VCaP (cell line): ENCODE measurements around the gene TLE6.
"Not testable (repeated sequence)": the region's sequence is repeated elsewhere in the genome, so short reads cannot be mapped to it uniquely, and the experiment has no call there.

ENCODE experiments used
- H3K27ac ChIP-seq: fragments of 450-650 bp; 2 replicates; pipeline ENCODE4 v1.5.1; 2017
- TF ChIP-seq, protein P1 (sequence below): fragments of 450-650 bp; conservative IDR thresholded peaks from 2 replicates; pipeline ENCODE4 v1.5.1; 2017; ENCODE audit warnings: mild to moderate bottlenecking, moderate library complexity

Gene TLE6

DNA sequence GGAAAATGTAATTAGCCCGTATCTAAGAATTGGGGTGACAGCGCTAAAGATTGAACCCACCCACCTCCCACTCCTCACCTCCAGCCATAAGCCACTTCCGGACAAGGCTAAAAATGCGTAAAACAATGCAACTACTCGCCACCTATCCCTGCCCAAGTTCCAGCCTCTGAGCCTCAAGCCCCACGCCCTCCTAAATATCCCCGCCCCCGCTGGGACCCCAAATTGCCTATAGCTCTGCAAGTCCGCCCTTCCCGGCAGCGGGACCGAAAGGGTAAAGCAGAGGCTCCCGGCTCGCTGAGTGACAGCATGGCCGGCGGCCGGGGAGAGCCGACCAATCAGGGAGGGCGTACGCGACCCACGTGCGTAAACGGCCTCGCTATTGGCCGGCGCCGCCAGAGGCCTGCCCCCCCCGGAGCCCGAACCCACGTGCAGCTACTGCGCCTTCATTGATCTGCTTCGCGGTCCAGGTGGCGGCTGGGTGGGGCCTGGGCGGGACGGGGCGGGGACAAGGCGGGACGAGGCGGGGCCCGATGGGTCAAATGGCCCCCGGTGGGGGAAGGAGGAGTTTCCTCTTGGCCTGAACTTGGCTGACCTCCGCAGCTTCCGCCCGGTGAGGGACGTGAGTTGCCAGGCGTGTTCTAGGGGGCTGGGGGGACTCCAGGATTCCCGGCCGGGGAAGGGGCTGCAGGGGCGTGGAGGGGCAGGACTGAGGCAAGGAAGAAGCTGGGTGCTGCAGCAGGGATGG lies at the start of gene TLE6:
TLE6 (plus strand) TSS at position 564 of the 745 bp plus-strand sequence. CDS start 670 bp downstream, outside the sequence.
- peak within 1 kb of the TSS; percentile 32; the same call in 1 of the 2 replicates for H3K27ac ChIP-seq

DNA sequence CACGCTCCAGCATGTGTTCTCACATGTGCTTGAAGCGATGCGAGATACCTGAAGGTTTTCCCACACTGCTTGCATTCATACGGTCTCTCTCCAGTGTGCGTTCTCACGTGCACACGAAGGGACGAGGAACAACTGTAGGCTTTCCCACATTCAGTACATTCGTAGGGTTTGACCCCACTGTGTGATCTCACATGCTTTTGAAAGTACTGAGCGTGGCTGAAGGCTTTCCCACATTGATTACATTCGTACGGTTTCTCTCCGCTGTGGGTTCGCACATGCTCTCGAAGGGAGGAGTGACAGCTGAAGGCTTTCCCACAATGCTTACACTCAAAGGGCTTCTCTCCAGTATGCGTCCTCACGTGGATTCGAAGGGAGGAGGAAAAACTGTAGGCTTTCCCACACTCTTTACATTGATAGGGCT lies 43.9 kb upstream of the TLE6 start:
- H3K27ac ChIP-seq, result no peak overlapping the region
- TF ChIP-seq, protein P1, sequence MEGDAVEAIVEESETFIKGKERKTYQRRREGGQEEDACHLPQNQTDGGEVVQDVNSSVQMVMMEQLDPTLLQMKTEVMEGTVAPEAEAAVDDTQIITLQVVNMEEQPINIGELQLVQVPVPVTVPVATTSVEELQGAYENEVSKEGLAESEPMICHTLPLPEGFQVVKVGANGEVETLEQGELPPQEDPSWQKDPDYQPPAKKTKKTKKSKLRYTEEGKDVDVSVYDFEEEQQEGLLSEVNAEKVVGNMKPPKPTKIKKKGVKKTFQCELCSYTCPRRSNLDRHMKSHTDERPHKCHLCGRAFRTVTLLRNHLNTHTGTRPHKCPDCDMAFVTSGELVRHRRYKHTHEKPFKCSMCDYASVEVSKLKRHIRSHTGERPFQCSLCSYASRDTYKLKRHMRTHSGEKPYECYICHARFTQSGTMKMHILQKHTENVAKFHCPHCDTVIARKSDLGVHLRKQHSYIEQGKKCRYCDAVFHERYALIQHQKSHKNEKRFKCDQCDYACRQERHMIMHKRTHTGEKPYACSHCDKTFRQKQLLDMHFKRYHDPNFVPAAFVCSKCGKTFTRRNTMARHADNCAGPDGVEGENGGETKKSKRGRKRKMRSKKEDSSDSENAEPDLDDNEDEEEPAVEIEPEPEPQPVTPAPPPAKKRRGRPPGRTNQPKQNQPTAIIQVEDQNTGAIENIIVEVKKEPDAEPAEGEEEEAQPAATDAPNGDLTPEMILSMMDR, result no peak

More for the DNA sequence above, at the start of gene TLE6:
- TF ChIP-seq, protein P1, result no peak

DNA sequence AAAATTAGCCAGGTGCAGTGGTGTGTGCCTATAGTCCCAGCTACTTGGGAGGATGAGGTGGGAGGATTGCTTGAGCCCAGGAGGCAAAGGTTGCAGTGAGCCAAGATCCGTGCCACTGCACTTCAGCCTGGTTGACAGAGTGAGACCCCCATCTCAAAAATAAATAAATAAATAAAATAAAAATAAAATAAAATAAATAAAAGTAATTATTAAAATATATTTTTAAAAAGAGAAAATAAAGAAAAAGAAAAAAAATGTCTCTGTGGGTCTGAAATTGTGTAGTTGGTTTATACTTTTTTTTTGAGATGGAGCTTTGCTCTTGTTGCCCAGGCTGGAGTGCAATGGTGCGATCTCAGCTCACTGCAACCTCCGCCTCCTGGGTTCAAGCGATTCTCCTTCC lies 41.5 kb upstream of the TLE6 start:
- not testable (repeated sequence) for H3K27ac ChIP-seq

- TF ChIP-seq, protein P1, result no peak
- no peak overlapping the region for H3K27ac ChIP-seq
These were observed 34.3 kb upstream of the TLE6 start for GRCh38 chr19:2942928-2943640.

DNA sequence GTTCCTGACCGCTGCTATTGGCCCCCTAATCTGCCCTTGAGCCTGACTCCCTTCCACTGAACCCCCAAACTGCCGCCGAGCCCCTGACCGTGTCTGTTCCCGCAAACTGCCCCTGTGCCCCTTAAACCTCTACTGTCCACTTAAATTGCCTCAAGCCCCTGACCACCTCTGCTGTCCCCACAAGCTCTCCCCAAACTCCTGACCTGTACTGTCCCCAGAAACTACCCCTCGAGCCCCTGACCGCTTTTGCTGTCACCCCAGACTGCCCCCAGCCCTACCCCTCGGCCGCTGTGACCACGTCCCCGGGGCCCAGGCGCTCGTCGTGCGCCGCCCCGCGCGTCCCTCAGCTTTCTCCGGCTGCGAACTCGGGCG lies 33.0 kb upstream of the TLE6 start:
- H3K27ac ChIP-seq, result peak overlapping the region; percentile 71
- TF ChIP-seq, protein P1, result no peak

DNA sequence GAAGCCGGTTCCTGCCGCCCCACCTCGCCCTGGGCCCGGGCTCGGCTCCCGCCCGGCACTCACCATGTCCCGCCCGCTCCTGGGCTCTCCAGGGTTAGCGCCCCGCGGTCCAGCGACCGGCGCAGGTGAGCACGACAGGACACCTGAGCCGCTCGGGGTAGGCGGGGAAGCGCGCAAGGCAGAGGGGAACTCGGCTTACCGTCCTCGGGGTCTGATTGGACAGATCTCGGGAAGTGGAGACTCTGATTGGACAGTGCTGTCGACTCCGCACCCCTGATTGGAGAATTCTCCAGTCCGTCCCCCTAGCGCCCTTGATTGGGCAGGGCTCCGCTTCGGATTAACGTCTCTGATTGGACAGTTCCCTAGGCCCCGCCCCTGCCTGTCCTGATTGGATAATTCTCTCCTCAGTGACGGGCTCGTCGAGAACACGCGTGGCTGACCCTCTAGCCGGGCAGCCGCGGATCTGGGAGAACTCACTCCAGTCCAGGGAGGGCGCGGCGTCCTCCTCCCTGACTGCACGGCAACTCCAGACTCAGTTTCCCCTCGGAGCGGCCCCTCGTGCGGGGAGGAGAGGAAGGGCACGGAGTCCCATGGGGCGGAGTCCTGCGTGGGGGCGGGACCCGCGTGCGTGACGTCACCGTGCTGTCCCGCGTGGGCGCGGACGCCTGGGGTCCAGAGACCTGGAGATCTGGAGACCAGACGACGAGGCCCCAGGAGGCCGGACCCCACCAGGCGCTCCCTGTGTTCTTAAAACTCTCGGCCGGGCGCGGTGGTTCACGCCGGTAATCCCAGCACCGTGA lies 32.4 kb upstream of the TLE6 start, which contains the start of gene ZNF77:
ZNF77 (minus strand) TSS at position 197 of the 800 bp plus-strand sequence; CDS start at position 66, 131 bp downstream.
- TF ChIP-seq, protein P1, result no peak
- peak within 1 kb of the TSS; percentile 71 for H3K27ac ChIP-seq

DNA sequence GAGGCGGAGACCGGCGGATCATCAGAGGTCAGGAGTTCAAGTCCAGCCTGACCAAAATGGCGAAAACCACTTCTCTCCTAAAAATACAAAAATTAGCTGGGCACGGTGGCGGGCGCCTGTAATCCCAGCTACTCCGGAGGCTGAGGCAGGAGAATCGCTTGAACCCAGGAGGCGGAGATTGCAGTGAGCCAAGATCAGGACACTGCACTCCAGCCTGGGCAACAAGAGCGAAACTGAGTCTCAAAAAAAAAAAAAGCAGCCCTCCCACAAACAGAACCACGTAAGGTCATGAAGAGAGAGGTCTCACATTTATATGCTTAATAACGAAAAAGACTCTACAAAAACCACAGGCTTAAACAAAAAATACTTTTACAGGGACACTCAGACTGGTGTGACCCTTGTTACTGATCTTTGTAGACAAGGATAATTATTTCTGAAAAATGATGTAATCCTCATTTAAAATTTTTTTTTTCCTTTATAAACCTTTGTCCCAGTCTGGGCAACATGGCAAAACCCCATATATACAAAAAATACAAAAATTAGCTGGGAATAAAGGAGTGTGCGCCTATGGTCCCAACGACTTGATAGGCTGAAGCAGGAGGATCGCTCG lies 31.7 kb upstream of the TLE6 start:
- peak overlapping the region; percentile 71 for H3K27ac ChIP-seq
- TF ChIP-seq, protein P1, result no peak
